Measurements from ENCODE around the gene RAB6D. TPM values are rescaled to one million over a fixed set of nuclear protein-coding genes. Genes with fewer than 3 reads are reported as not detected.
A peak's percentile ranks its signal among the peaks of the same experiment; 100 is the strongest.
"Not testable (repeated sequence)": the region's sequence is repeated elsewhere in the genome, so short reads cannot be mapped to it uniquely, and the experiment has no call there.

RAB6D gene
- total and polyA plus RNA-seq, 2 experiments from 2014 or later = 0.37 TPM; not detected in 1

DNA sequence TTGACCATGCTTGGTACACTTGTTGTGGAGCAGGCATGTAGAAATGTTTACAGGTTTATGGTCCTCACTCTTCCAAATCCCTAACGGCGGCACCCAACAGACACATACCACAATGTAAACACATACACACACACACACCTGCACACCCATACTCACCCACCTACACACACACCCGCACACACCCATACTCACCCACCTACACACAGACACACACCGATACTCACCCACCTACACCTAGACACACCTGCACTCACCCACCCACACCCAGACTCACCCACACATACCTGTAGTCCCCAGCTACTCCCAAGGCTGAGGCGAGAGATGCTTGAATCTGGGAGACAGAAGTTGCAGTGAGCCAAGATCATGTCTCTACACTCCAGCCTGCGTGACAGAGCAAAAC lies 1.5 kb upstream of the RAB6D start:
- Histone ChIP-seq H2AFZ (no peak overlapping the region), H3K4me2 (no peak overlapping the region), H3F3A (replicated peaks; ENCODE audit: low read depth) (no peaks in the 10 kb centered on the region), H3K9me2 (ENCODE audit: insufficient read depth) (no peaks in the 10 kb centered on the region), H3K36me3 (ENCODE audit: insufficient read depth) (no peaks in the 10 kb centered on the region), H3K27me3 (ENCODE audit: insufficient read depth) (peaks cover 37% of the 10 kb centered on the region), H3K4me1 (ENCODE audit: insufficient read depth) (no peaks in the 10 kb centered on the region), H4K20me1 (replicated peaks; ENCODE audit: insufficient read depth) (no peaks in the 10 kb centered on the region), H3K27ac (ENCODE audit: low read depth) (no peak overlapping the region), H3K79me2 (replicated peaks; ENCODE audit: insufficient read depth) (no peaks in the 10 kb centered on the region), H3K4me3 (no peak overlapping the region)
- H3K9me3 Mint-ChIP-seq = no peaks in the 10 kb centered on the region
- TF ChIP-seq EZH2 (IDR thresholded peaks at IDR 0.05; ENCODE audit: low read depth, unreplicated experiment) (no peak), POLR2AphosphoS5 (IDR thresholded peaks at IDR 0.05; ENCODE audit: low read depth) (no peak), ZNF331 (CRISPR knock-in tag; IDR thresholded peaks at IDR 0.05; ENCODE audit: low read depth) (no peak)
- TF ChIP-seq, protein P1, sequence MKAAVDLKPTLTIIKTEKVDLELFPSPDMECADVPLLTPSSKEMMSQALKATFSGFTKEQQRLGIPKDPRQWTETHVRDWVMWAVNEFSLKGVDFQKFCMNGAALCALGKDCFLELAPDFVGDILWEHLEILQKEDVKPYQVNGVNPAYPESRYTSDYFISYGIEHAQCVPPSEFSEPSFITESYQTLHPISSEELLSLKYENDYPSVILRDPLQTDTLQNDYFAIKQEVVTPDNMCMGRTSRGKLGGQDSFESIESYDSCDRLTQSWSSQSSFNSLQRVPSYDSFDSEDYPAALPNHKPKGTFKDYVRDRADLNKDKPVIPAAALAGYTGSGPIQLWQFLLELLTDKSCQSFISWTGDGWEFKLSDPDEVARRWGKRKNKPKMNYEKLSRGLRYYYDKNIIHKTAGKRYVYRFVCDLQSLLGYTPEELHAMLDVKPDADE (IDR thresholded peaks at IDR 0.05) = no peak
- TF ChIP-seq, protein P2, sequence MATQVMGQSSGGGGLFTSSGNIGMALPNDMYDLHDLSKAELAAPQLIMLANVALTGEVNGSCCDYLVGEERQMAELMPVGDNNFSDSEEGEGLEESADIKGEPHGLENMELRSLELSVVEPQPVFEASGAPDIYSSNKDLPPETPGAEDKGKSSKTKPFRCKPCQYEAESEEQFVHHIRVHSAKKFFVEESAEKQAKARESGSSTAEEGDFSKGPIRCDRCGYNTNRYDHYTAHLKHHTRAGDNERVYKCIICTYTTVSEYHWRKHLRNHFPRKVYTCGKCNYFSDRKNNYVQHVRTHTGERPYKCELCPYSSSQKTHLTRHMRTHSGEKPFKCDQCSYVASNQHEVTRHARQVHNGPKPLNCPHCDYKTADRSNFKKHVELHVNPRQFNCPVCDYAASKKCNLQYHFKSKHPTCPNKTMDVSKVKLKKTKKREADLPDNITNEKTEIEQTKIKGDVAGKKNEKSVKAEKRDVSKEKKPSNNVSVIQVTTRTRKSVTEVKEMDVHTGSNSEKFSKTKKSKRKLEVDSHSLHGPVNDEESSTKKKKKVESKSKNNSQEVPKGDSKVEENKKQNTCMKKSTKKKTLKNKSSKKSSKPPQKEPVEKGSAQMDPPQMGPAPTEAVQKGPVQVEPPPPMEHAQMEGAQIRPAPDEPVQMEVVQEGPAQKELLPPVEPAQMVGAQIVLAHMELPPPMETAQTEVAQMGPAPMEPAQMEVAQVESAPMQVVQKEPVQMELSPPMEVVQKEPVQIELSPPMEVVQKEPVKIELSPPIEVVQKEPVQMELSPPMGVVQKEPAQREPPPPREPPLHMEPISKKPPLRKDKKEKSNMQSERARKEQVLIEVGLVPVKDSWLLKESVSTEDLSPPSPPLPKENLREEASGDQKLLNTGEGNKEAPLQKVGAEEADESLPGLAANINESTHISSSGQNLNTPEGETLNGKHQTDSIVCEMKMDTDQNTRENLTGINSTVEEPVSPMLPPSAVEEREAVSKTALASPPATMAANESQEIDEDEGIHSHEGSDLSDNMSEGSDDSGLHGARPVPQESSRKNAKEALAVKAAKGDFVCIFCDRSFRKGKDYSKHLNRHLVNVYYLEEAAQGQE (IDR thresholded peaks at IDR 0.05; ENCODE audit: unreplicated experiment) = no peak
- TF ChIP-seq, protein P3, sequence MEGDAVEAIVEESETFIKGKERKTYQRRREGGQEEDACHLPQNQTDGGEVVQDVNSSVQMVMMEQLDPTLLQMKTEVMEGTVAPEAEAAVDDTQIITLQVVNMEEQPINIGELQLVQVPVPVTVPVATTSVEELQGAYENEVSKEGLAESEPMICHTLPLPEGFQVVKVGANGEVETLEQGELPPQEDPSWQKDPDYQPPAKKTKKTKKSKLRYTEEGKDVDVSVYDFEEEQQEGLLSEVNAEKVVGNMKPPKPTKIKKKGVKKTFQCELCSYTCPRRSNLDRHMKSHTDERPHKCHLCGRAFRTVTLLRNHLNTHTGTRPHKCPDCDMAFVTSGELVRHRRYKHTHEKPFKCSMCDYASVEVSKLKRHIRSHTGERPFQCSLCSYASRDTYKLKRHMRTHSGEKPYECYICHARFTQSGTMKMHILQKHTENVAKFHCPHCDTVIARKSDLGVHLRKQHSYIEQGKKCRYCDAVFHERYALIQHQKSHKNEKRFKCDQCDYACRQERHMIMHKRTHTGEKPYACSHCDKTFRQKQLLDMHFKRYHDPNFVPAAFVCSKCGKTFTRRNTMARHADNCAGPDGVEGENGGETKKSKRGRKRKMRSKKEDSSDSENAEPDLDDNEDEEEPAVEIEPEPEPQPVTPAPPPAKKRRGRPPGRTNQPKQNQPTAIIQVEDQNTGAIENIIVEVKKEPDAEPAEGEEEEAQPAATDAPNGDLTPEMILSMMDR (conservative IDR thresholded peaks at IDR 0.05; ENCODE audit: low read depth in 2 of 2) = no peak
- DNase-seq (ENCODE audit: low spot score) = no peak
- peaks cover 11% of the 10 kb centered on the region for H3K4me1 Mint-ChIP-seq
- H3K36me3 Mint-ChIP-seq (ENCODE audit: low read depth) = no peaks in the 10 kb centered on the region
- no peak for ATAC-seq
- peaks cover 27% of the 10 kb centered on the region for H3K27me3 Mint-ChIP-seq (ENCODE audit: insufficient read depth, low read depth, poor library complexity)
- no peak overlapping the region for H3K4me3 Mint-ChIP-seq
- H3K27ac Mint-ChIP-seq = no peak overlapping the region

DNA sequence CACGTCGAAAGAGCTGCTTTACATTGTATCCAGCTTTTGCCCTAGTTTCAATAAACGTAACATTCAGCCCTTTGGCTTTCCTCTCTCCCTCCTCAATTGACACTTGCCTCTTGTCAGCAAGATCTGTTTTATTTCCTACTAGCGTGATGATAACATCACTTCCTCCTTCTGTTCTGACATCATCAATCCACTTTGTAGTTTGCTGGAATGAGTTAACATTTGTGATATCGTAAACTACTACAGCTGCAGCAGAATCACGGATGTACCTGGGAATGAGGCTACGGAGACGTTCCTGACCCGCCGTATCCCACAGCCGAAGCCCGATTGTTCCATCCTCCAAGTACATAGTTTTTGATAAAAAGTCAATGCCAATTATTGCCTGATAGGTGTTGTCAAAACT lies 755 bp downstream of the RAB6D start:
- Mint-ChIP-seq H3K27me3 (ENCODE audit: insufficient read depth, low read depth, poor library complexity) (peaks cover 27% of the 10 kb centered on the region), H3K4me3 (peak overlapping the region; percentile 61), H3K4me1 (peaks cover 11% of the 10 kb centered on the region)
- not testable (repeated sequence) for H3K9me2 ChIP-seq (ENCODE audit: insufficient read depth); H2AFZ ChIP-seq; H3K79me2 ChIP-seq (replicated peaks; ENCODE audit: insufficient read depth); DNase-seq (ENCODE audit: low spot score); H3K36me3 Mint-ChIP-seq (ENCODE audit: low read depth); H3F3A ChIP-seq (replicated peaks; ENCODE audit: low read depth); H4K20me1 ChIP-seq (replicated peaks; ENCODE audit: insufficient read depth); H3K9me3 Mint-ChIP-seq; H3K27ac Mint-ChIP-seq; H3K4me1 ChIP-seq (ENCODE audit: insufficient read depth); H3K27ac ChIP-seq (ENCODE audit: low read depth); H3K36me3 ChIP-seq (ENCODE audit: insufficient read depth)
- H3K4me3 ChIP-seq = peak overlapping the region; percentile 51; the same call in 1 of the 2 replicates
- ATAC-seq = peak; percentile 16
- H3K4me2 ChIP-seq = peak overlapping the region; percentile 76
- peaks cover 37% of the 10 kb centered on the region for H3K27me3 ChIP-seq (ENCODE audit: insufficient read depth)
